AG09309 (cell line): ENCODE data around the gene ITGAV.

Experiments used
- DNase-seq: peaks from one replicate; pipeline ENCODE4 v3.0.0-alpha.2; 2010; ENCODE audit warnings: low read depth
- H3K4me3 ChIP-seq: 2 replicates; pipeline ENCODE4 v1.5.1; 2011; ENCODE audit warnings: mild to moderate bottlenecking, low read depth, low read length, moderate library complexity; ENCODE audit not compliant: control insufficient read depth
- CTCF ChIP-seq: IDR thresholded peaks from 2 replicates; pipeline ENCODE4 v1.5.1; 2011; ENCODE audit warnings: mild to moderate bottlenecking, low read depth, low read length, inconsistent platforms; ENCODE audit not compliant: insufficient read depth, control insufficient read depth; ENCODE audit errors: missing control alignments

Gene ITGAV

GRCh38 chr2:186725783-186726182 is 135.9 kb downstream of the ITGAV start:
- no peak for TF ChIP-seq CTCF
- H3K4me3 ChIP-seq = no peak overlapping the region
- no peak for DNase-seq

- TF ChIP-seq CTCF = no peak
- no peak overlapping the region for H3K4me3 ChIP-seq
- no peak for DNase-seq
Measured at GRCh38 chr2:186726938-186727337, 137.1 kb downstream of the ITGAV start.

GRCh38 chr2:186728631-186729030 is 138.8 kb downstream of the ITGAV start:
- TF ChIP-seq CTCF = no peak
- H3K4me3 ChIP-seq = no peak overlapping the region
- no peak for DNase-seq
